NOMO-1 (cell line): ENCODE data around the gene CCN2.

Experiments
- DNase-seq, 2 experiments: peaks; one replicate each; lab custom pipeline; 2025; ENCODE audit not compliant: unreplicated experiment in 2 of 2; lab: John Stamatoyannopoulos, UW

The CCN2 gene

DNA sequence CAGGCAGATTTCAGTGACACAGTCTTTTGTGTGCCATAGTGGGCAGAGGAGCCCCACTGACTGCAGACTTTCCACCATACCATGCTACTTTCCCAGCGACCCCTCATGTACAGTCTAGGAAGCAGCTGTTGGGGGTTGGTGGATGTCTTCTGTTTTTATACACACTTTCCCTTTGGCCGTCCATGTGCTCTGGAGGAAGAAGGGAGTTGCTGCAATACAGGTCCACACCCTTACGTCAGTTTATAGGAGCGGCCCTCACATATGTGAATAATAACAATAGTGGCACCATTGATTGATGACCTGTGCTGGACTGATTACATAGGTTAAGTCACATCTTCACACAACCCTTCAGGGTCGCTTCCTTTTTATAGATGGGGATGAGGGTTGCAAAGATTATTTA lies 17.5 kb upstream of the CCN2 start:
- DNase-seq = no peak

DNA sequence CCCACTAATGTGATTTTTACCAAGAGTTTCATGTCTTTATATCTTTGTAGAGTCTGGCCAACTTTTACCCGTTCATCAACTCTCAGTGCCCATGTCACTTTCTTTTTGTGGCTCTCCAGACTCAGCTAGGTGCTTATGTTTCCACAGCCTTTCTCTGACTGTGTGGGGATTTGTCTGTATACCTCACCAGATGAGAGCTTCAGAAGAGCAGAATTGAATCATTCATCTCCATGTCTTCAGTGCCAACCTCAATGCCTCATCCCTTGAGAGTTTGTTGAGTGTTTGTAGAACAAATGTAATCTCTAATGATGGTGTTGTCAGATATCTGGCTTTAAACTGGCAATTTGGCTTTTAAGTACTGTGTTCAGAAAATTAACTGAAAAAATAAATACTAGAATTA lies 16.8 kb upstream of the CCN2 start:
- DNase-seq = no peak

DNA sequence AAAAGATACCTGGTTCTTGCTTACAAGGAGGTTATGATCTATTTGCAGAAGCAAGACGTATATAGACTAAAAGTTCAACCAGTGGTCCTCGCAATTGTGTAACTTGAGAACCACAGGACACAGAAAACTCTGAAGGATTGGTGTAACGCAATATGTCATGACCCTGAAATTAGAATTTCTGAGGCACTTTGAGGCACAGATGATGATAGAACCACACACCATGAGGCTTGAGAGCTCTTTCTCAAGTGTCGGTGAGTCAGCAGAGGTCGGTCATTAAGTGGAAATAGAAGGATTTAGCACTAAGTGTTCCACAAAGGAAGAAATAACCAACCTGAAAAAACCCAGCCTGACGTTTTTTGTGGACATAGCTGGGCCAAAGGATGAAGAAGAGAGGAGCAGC lies 15.3 kb upstream of the CCN2 start:
- peak; percentile 85 to 96 for DNase-seq

- no peak for DNase-seq
Observed at GRCh38 chr6:131963063-131963462, 11.9 kb upstream of the CCN2 start.

DNA sequence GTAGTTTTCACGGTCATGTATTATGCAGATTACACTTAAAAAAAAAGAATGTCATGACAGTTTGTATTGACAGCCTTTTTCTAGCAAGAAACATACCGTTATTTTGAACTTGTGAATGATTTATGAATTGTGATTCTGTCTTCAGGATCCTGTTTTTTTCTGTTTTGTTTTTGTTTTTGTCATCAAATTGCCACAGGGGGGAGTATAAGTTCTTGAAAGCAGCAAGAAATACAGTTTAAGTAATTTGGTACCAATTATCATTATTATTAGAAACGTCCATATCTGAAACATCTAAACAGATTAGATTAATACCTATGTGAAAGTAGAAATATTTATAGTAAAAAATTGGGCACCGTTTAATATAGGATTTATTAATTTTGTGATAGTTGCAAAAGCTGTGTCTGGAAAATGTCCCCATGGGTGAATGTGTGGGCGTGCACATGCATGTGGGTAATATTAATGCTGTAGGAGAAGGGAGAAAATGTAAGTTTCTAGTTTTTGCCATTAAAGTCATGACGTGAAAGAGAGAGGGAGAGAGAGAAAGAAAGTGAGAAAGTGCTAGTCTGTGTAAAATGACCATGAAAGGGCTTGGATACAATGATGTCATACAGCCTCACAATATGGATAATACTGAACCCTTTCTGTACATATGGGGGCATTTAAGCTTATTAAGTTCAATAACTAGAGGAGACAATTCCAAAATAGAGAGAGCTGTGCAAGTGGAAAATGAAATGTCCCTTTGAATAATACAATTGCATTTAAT lies 9.4 kb upstream of the CCN2 start:
- no peak for DNase-seq

DNA sequence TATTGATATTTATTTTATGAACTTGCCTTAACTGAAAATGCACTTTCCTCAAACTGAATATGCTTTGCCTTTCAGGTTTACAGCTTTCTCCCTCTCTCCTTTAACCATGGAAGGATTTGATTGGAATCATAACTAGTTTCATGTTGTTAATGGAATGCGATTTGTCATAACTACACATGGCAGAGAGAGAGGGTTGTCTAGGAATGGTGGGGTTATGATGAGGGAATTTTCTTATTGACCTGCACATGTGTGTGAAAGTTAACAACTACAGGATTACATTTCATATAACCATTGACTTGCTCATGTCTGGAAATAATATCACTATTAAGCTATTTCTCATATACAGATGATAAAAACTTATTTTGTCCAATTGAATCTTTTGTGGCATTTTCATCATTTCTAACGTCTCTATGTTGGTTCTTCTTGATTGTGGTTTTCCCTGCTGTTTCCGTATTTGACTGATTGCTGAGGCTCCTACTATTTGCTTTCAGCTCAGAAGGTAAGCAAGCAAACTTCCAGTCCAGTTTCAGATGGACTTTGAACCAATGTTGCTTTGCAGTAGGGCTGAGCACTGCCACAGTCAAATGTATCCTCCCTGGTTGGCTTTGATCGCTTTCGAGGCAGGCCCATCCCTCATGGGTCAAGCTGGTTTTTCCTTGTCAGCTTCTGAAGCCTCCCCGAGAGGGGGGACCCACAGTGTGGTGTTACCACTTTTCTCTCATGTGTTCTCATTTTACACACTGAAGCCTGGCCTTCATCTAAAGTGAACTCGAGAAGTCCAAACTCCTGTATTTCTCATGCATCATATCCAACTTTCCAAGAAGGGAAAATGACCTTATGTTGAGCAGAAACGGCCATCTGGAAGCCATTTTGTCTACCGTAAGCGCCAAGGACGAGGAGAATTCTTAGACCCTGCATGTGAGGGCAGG lies 7.6 kb upstream of the CCN2 start:
- DNase-seq = no peak

- no peak for DNase-seq
Observed at GRCh38 chr6:131958095-131958494, 6.9 kb upstream of the CCN2 start.

DNA sequence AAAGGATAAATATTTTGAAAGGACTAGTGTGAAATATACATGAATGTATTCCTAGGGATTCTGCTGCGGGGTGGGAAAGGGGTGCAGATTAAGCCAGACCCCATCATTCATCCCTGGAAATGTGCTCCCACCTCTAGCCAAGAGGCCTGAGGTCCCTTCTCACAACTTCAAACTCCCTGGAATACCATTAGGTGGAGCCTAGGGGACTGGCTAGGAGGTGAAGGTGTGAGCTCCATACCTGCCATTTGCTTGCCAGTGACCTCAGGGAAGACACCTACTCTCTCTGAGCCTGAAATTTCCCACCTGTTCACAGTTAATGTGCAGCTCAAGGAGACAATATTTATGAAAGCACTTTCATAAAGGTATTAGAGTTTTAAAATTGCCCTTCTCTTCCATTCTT lies 4.7 kb upstream of the CCN2 start:
- no peak for DNase-seq

DNA sequence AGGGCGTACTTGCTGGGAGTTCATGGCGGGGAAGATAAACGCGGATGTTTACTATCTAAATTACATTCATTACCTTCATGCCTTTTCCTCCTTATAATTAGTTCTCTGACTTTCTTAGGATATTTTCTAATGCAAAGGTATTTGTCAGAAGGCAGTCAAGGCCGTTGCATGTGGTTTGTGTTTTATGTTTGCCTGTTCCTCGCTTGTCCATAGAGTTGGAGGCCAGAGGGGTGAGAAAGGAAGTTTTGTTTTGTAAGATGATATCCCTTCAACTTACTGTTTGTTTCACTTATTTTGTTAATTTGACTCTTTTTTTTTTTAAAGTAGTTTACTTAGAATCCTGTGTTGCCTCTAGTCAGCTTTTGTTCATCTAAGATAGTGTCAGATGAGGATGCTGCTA lies 4.0 kb upstream of the CCN2 start:
- DNase-seq = no peak

GRCh38 chr6:131954775-131955107 lies 3.6 kb upstream of the CCN2 start:
- peak in 1 of 2 experiments; percentile 54 for DNase-seq

DNA sequence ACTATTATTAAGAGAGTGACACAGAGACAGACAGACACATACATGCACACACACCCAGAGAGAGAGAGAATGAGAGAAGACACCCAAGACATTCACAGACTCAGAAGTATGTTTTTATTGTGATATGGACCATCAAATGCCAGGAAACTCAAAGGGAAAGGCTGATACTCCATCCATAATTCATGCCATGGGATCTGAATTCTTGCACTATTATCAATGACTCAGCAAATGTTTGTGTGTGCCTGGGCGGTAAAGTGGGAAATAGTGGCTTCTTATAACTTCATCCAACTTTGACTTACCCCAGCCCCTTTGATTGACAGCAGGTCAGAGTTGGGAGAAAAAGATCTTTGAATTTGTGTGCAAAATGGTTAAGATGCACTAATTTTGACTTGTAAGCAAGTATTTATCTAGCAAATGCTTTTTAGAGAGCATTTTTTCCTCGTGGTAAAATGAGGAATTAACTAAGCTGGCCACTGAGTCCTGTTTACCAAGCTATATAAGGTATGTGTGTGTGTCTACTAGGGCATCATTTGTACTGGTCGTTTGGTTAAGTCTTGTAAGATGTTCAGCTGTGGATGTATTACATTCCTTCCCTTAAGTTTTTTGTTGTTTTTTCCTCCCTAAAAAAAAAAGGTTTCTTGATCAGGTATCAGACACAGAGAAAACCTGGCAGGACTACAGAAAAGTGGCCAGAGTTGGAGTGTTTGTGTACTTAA lies 3.0 kb upstream of the CCN2 start:
- no peak for DNase-seq

GRCh38 chr6:131952886-131953509 lies 1.8 kb upstream of the CCN2 start:
- DNase-seq = no peak

GRCh38 chr6:131951576-131952230 lies 531 bp upstream of the CCN2 start:
- DNase-seq = no peak

GRCh38 chr6:131949909-131950766 lies 1.0 kb downstream of the CCN2 start:
- peak; percentile 29 to 55 for DNase-seq

DNA sequence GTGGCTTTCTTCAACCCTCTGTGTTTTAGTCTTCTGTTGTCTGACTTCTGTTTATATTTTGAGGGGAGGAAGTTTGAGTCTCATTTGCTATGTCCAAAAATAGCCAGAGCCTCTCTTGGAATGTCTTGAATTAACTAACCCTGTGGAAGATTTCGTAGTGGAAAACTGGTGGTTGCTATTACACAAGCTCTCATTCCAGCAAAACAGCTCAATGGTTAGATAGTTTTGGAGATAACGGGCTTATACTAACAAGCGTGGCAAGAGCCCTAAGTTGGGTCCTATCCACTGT lies 1.6 kb downstream of the CCN2 start:
- DNase-seq = no peak

GRCh38 chr6:131948692-131949619 lies 2.2 kb downstream of the CCN2 start:
- no peak for DNase-seq

GRCh38 chr6:131947986-131948661 lies 3.0 kb downstream of the CCN2 start:
- DNase-seq = no peak
